HepG2 (cell line): Measurements from ENCODE around the gene TUBGCP6.

Source experiments
- ATF3 ChIP-seq: sonication (generic); formaldehyde crosslinking; IDR thresholded peaks from 2 replicates; pipeline ENCODE4 v1.4.0; 2020; ENCODE audit warnings: missing genetic modification reagents
- CTCF ChIP-seq: sonication (generic); formaldehyde crosslinking; IDR thresholded peaks from 2 replicates; pipeline ENCODE4 v1.5.0; 2020; ENCODE audit warnings: mild to moderate bottlenecking, missing genetic modification reagents, moderate library complexity
- EZH2 ChIP-seq: conservative IDR thresholded peaks from 2 replicates; pipeline ENCODE4 v1.6.1; 2012; ENCODE audit warnings: mild to moderate bottlenecking, low read depth, low read length, moderate library complexity
- PHF21A ChIP-seq: sonication (generic); formaldehyde crosslinking; IDR thresholded peaks from 2 replicates; pipeline ENCODE4 v1.5.0; 2020; ENCODE audit warnings: mild to moderate bottlenecking, missing genetic modification reagents
- SP1 ChIP-seq, 2 experiments: fragments of 450-650 bp in 1 of 2; sonication (generic) in 1 of 2; formaldehyde crosslinking in 1 of 2; IDR thresholded peaks; 2 replicates each; pipeline versions ENCODE4 v1.4.0 to v1.6.1; 2016 to 2020; ENCODE audit warnings: missing genetic modification reagents in 1 of 2
- ZFX ChIP-seq: sonication (generic); formaldehyde crosslinking; IDR thresholded peaks from 2 replicates; pipeline ENCODE4 v1.4.0; 2020; ENCODE audit warnings: mild to moderate bottlenecking, low read depth, missing genetic modification reagents, moderate library complexity
- ZMAT3 ChIP-seq: sonication (generic); formaldehyde crosslinking; conservative IDR thresholded peaks from 2 replicates; pipeline ENCODE4 v1.7.0; 2021; ENCODE audit warnings: missing genetic modification reagents
- ZNF138 ChIP-seq: sonication (generic); formaldehyde crosslinking; IDR thresholded peaks from 2 replicates; pipeline ENCODE4 v1.5.0; 2020; ENCODE audit warnings: mild to moderate bottlenecking, low read depth, missing genetic modification reagents
- ZNF562 ChIP-seq: sonication (generic); formaldehyde crosslinking; IDR thresholded peaks from 2 replicates; pipeline ENCODE4 v1.8.0; 2022; ENCODE audit warnings: missing genetic modification reagents, borderline replicate concordance
- ZNF792 ChIP-seq: IDR thresholded peaks from 2 replicates; pipeline ENCODE4 v1.6.1; 2016

- TF ChIP-seq PHF21A (CRISPR knock-in tag) (no peak), ZNF562 (no peak), CTCF (CRISPR knock-in tag) (no peak), ZNF138 (CRISPR knock-in tag) (no peak), EZH2 (no peak), ZFX (CRISPR knock-in tag) (no peak), SP1 (IDR thresholded peaks at IDR 0.05) (no peak), SP1 (CRISPR knock-in tag; IDR thresholded peaks at IDR 0.05) (no peak), ZMAT3 (no peak), ATF3 (CRISPR knock-in tag) (no peak), ZNF792 (CRISPR knock-in tag) (no peak)
Observed at GRCh38 chr22:50213263-50213662, 31.6 kb downstream of the TUBGCP6 start.
